ENCODE data around the gene ASTL.

- TF ChIP-seq CTCF (IDR thresholded peaks at IDR 0.05) (no peak), PREB (CRISPR knock-in tag; IDR thresholded peaks at IDR 0.05; ENCODE audit: borderline replicate concordance) (no peak), ELF4 (CRISPR knock-in tag; IDR thresholded peaks at IDR 0.05; ENCODE audit: low read depth) (no peak), PRDM15 (CRISPR knock-in tag; IDR thresholded peaks at IDR 0.05) (no peak), SMAD3 (CRISPR knock-in tag; IDR thresholded peaks at IDR 0.05; ENCODE audit: borderline replicate concordance) (no peak), SMAD4 (CRISPR knock-in tag; IDR thresholded peaks at IDR 0.05) (no peak), E2F4 (CRISPR knock-in tag; IDR thresholded peaks at IDR 0.05; ENCODE audit: borderline replicate concordance, low read depth) (no peak), STAT6 (CRISPR knock-in tag; conservative IDR thresholded peaks at IDR 0.05; ENCODE audit: low read depth) (no peak), ETV6 (CRISPR knock-in tag; IDR thresholded peaks at IDR 0.05) (no peak), TCF7 (CRISPR knock-in tag; IDR thresholded peaks at IDR 0.05; ENCODE audit: low read depth) (no peak)
Measured at GRCh38 chr2:96122391-96122790, 15.9 kb downstream of the ASTL start.
